HEK293 (cell line): ENCODE measurements around the gene CEP68.

Source experiments
- HOXA7 ChIP-seq: sonication (generic); formaldehyde crosslinking; IDR thresholded peaks from 2 replicates; pipeline ENCODE4 v1.8.1; 2022; ENCODE audit warnings: missing genetic modification reagents, borderline replicate concordance
- ZNF473 ChIP-seq: fragments of 450-650 bp; formaldehyde crosslinking; IDR thresholded peaks from 2 replicates; pipeline ENCODE4 v1.5.1; 2017; ENCODE audit warnings: missing biosample characterization, missing genetic modification characterization
- ZNF488 ChIP-seq: fragments of 450-650 bp; formaldehyde crosslinking; IDR thresholded peaks from 2 replicates; pipeline ENCODE4 v1.5.1; 2016; ENCODE audit warnings: missing biosample characterization, missing genetic modification characterization
- ZNF777 ChIP-seq: fragments of 450-650 bp; formaldehyde crosslinking; IDR thresholded peaks from 2 replicates; pipeline ENCODE4 v1.5.1; 2017; ENCODE audit warnings: missing biosample characterization, missing genetic modification characterization, borderline replicate concordance
- ZNF830 ChIP-seq: fragments of 450-650 bp; IDR thresholded peaks from 2 replicates; pipeline ENCODE4 v1.5.0; 2018; ENCODE audit warnings: missing biosample characterization, missing genetic modification characterization, low read depth, mild to moderate bottlenecking, moderate library complexity
- TF ChIP-seq, protein P1 (sequence below): fragments of 450-650 bp; formaldehyde crosslinking; IDR thresholded peaks from 2 replicates; pipeline ENCODE4 v1.5.1; 2016; ENCODE audit warnings: missing biosample characterization, missing genetic modification characterization
- TF ChIP-seq, protein P2 (sequence below): fragments of 450-650 bp; formaldehyde crosslinking; IDR thresholded peaks from 2 replicates; pipeline ENCODE4 v1.5.1; 2017; ENCODE audit warnings: missing biosample characterization, missing genetic modification characterization
- TF ChIP-seq, protein P3 (sequence below): fragments of 450-650 bp; formaldehyde crosslinking; IDR thresholded peaks from 2 replicates; pipeline ENCODE4 v1.5.1; 2016; ENCODE audit warnings: missing biosample characterization, missing genetic modification characterization, low read depth

- TF ChIP-seq, protein P1, sequence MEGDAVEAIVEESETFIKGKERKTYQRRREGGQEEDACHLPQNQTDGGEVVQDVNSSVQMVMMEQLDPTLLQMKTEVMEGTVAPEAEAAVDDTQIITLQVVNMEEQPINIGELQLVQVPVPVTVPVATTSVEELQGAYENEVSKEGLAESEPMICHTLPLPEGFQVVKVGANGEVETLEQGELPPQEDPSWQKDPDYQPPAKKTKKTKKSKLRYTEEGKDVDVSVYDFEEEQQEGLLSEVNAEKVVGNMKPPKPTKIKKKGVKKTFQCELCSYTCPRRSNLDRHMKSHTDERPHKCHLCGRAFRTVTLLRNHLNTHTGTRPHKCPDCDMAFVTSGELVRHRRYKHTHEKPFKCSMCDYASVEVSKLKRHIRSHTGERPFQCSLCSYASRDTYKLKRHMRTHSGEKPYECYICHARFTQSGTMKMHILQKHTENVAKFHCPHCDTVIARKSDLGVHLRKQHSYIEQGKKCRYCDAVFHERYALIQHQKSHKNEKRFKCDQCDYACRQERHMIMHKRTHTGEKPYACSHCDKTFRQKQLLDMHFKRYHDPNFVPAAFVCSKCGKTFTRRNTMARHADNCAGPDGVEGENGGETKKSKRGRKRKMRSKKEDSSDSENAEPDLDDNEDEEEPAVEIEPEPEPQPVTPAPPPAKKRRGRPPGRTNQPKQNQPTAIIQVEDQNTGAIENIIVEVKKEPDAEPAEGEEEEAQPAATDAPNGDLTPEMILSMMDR (tag by site-specific recombination): no peak
- TF ChIP-seq ZNF830 (tag by site-specific recombination) (no peak), ZNF488 (tag by site-specific recombination) (no peak), HOXA7 (CRISPR knock-in tag) (no peak), ZNF473 (tag by site-specific recombination) (no peak), ZNF777 (no peak)
- TF ChIP-seq, protein P2, sequence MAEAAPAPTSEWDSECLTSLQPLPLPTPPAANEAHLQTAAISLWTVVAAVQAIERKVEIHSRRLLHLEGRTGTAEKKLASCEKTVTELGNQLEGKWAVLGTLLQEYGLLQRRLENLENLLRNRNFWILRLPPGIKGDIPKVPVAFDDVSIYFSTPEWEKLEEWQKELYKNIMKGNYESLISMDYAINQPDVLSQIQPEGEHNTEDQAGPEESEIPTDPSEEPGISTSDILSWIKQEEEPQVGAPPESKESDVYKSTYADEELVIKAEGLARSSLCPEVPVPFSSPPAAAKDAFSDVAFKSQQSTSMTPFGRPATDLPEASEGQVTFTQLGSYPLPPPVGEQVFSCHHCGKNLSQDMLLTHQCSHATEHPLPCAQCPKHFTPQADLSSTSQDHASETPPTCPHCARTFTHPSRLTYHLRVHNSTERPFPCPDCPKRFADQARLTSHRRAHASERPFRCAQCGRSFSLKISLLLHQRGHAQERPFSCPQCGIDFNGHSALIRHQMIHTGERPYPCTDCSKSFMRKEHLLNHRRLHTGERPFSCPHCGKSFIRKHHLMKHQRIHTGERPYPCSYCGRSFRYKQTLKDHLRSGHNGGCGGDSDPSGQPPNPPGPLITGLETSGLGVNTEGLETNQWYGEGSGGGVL (tag by site-specific recombination): no peak
- TF ChIP-seq, protein P3, sequence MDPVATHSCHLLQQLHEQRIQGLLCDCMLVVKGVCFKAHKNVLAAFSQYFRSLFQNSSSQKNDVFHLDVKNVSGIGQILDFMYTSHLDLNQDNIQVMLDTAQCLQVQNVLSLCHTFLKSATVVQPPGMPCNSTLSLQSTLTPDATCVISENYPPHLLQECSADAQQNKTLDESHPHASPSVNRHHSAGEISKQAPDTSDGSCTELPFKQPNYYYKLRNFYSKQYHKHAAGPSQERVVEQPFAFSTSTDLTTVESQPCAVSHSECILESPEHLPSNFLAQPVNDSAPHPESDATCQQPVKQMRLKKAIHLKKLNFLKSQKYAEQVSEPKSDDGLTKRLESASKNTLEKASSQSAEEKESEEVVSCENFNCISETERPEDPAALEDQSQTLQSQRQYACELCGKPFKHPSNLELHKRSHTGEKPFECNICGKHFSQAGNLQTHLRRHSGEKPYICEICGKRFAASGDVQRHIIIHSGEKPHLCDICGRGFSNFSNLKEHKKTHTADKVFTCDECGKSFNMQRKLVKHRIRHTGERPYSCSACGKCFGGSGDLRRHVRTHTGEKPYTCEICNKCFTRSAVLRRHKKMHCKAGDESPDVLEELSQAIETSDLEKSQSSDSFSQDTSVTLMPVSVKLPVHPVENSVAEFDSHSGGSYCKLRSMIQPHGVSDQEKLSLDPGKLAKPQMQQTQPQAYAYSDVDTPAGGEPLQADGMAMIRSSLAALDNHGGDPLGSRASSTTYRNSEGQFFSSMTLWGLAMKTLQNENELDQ (tag by site-specific recombination): no peak
Measured at GRCh38 chr2:65033178-65033577, 23.0 kb upstream of the CEP68 start.
